GM12872 (cell line): ENCODE results near the gene LHPP.

Experiments used
- CTCF ChIP-seq: IDR thresholded peaks from 3 replicates; pipeline ENCODE4 v1.5.1; 2011; ENCODE audit warnings: low read depth, mild to moderate bottlenecking, low read length, moderate library complexity; ENCODE audit not compliant: insufficient read depth

Gene LHPP

GRCh38 chr10:124537891-124538290, 76.3 kb downstream of the LHPP start:
- no peak for TF ChIP-seq CTCF

GRCh38 chr10:124538706-124539105, 77.1 kb downstream of the LHPP start:
- no peak for TF ChIP-seq CTCF

GRCh38 chr10:124539935-124540641, 78.5 kb downstream of the LHPP start:
- TF ChIP-seq CTCF: peak; percentile 84

- no peak for TF ChIP-seq CTCF
These were observed 79.7 kb downstream of the LHPP start for GRCh38 chr10:124541076-124541903.

GRCh38 chr10:124542336-124542735, 80.7 kb downstream of the LHPP start:
- TF ChIP-seq CTCF: no peak

- no peak for TF ChIP-seq CTCF
These were observed 81.5 kb downstream of the LHPP start for GRCh38 chr10:124543146-124543545.

GRCh38 chr10:124543971-124544370, 82.3 kb downstream of the LHPP start:
- no peak for TF ChIP-seq CTCF
